ENCODE data around the gene FOSB.
A peak's percentile ranks its signal among the peaks of the same experiment; 100 is the strongest.
"Not testable (repeated sequence)": the region's sequence is repeated elsewhere in the genome, so short reads cannot be mapped to it uniquely, and the experiment has no call there.

Gene FOSB

DNA sequence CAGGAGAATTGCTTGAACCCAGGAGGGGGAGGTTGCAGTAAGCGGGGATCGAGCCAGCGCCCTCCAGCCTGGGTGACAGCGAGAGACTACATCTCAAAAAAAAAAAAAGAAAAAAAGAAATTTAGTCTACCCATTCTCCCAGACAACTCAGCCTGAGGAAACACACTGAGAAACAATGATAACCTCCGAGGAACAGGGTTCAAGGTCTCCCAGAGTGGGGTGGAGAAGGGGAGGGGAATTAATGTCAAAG is 38.1 kb downstream of the FOSB start:
- DNase-seq (ENCODE audit: low read depth in 3 of 3) = no peak

DNA sequence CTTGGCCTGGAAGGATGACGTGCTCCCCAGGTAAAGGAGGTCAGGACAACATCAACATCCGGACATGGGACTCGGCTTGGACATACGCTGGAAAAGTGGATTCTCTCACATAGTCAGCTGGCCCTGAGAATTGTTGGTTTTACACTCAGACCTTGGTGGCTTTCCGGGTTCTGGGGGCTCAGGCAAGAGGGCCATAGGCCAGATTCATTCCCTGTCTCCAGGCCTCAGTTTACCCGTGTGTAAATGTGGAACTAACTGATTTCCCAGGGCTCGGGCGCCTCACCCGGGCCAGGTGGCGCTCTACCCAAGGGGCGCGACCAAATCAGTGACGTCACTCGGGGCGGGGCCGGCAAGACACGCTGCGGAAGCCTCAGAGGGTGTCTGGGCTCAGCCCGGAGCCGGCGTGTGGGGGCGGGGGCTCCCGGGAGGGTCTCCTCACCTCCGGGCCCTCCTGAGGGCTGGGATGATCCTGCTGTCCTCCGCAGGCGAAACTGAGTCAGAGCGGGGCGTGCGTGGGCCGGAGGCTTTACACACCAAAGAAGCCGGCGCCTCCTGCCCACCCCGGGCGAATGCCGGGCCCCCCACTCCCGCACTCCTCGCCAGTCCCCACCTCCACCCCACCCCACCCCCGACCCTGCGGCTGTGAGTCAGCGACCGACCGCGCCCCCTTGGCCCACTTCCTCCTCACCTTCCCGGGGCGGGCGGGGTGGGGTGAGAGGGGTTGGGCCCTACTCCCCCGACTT is 38.6 kb downstream of the FOSB start:
- peak; percentile 98 to 100 (median 99) for DNase-seq (ENCODE audit: low read depth in 3 of 3)

DNA sequence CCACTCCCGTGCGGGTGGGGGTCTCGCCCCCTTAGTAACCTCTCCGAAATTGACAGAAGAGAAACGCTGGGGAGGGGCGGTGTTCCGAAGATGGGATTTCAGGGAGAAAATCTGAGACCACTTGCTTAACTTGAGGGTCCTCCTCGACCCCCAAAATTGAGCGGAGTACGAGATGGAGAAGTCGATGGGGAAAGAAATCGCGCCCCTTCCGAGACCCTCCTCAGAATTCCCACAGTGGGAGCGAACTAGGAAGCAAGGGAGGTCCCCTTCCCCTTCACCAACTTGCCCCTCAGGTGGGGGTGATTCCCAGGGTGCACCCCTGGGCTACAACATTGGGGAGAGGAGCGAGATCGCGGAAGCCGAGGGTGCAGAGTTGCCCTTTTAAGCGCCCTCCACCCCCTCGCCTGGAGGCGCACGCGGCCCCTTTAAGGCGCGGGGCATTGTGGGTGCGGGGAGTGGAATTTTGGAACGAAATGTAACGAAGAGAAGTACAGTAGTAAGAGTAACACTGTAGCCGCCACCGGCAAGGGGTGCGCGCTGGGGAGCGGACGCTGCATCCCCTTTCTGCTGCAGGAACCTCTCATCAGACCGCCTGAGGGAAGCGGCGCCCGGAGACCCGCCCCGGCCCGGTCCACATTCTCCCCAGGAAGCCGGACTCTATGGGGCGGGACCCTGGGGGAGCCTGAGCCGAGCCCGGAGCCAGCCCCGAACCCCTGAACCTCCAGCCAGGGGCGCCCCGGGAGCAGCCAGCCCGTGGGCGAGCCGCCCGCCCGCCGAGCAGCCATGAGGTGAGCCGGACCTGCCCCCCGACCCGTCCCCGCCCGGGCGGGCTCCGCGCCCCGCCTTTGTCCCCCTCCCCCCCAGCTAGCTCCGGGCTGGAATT is 39.4 kb downstream of the FOSB start, which contains the start of gene VASP:
VASP (plus strand) TSS at position 491 of the 883 bp plus-strand sequence; CDS start at position 784, 293 bp downstream.
- peak; percentile 79 to 89 (median 88) for DNase-seq (ENCODE audit: low read depth in 3 of 3)

DNA sequence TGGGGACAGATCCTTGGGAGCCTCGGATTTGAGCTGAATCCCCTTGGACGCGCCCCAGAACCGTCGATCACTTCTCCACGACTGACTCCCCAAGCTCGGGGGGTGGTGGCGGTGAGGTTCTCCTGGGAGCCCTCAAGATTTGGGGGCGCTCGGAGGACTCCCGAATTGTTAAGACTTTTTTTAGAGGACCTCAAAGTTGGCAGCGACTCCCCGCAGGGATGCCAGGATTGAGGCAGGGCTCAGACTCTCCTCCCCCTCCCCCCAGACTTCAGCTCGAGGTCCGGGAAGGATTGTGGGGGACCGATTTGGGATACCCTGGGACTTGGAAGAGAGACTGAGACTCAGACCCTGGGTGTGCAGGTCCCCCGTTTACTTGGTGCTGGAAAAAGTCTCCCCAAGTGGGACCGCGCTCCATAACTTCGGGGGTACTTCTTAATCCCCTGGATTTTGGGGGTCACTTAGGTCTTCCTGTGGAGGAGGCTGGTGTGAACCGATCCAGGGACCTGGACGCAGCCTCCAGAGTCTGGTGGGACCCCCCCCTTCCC is 40.1 kb downstream of the FOSB start:
- no peak for DNase-seq (ENCODE audit: low read depth in 3 of 3)

DNA sequence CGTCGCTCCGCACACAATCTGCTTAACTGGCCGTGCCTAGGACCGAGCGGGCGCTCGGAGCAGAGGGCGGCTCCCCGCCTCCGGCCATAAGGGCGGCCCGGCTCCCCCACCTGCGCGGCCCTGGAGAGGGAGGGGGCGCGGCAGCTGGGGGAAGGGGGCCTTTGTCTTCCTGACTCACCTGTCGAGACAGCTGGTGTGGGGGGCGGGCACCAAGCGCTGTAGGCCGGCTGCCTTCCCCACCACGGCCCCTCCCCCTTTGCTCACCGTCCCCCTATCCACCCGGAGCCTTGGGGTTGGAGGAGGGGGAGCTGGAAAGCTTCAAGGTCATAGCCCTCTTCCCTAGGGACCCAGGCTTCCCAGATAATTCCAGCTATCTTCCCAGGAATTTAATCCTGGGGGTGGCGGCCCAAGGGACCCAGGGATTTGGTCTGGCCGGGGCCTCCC is 40.6 kb downstream of the FOSB start:
- DNase-seq (ENCODE audit: low read depth in 3 of 3) = no peak

DNA sequence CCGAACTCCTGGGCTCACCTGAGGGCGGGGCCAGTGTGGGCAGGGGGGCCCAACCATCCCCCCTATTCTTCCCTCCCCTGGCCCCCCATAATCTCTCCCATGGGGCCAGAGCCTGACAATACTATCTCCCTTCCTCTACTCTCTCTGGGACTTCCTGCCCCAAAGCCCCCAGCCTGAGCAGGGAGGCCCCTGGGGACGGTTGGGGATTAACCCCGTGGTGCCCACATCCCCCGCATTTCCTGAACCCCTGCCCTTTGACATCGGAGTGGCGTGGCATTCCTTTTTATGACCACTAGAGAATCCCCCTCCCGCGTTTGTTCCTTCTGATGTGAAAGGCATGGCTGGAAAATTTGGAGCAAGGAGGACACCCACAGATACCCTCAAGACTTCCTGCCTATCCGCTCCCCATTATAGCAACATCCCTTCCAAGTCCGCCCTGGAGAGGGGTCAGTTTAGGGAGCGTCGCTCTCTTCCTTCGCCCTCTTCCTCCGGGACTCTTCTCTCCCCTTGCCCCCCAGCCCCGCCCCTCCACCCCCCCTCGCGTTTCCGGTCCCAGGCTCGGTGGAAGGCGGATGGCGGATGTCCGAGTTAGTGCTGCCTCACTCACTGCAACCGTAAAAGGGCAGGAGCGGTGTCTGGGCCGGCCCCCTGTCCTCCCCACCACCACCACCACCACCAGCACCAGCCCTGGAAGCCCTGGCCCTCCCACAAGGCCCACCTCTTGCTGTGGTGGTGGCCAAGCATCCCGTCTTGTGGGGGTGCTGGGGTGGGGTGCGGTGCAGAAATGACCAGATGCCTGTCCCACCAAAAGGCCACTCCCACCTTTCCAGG is 41.3 kb downstream of the FOSB start:
- no peak for DNase-seq (ENCODE audit: low read depth in 3 of 3)

DNA sequence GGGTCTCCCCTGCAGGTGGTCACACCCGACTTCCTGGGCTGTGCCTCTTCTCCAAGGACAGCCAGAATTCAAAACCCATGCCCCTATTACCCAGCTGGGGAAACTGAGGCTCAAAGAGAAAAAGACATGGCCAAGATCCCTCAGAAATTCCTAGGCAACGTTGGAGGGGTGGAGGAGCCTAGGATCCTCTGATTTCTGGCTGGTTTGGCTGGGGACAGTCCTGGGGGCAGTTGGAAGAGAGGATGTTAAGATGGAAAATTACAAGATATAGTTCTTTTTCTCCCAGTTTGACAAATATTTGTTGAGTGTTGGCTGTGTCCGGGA is 41.9 kb downstream of the FOSB start:
- no peak for DNase-seq (ENCODE audit: low read depth in 3 of 3)

DNA sequence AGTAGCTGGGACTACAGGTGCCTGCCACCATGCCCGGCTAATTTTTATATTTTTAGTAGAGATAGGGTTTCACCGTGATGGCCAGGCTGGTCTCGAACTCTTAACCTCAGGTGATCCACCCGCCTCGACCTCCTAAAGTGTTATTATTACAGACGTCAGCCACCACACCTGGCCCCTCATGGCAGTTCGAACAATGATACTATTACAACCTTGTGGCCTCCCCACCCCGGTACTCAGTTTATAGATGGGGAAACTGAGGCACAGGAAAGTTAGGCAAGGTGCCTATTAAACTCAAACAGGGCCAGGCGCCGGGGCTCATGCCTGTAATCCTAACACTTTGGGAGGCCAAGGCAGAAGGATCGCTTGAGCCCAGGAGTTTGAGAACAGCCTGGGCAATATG is 42.6 kb downstream of the FOSB start:
- DNase-seq (ENCODE audit: low read depth in 3 of 3) = not testable (repeated sequence)

DNA sequence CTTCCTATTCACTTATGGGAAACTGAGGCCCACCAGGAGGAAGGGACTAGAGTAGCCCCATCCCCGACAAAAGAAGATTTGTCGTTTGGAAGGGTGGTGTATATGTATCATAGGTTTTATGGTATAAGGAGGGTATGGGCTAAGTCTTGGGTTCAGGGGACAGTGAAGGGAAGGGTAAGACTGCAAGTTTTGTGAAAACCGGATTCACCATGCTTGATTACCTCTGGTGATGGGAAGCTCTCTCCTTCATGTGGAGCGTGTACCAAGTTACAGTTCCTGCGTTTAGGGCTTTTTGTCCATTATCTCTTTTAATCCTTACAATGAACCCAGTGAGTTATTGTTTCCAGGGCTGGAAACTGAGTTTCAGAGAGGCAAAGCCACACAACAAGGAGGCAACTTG is 43.3 kb downstream of the FOSB start:
- no peak for DNase-seq (ENCODE audit: low read depth in 3 of 3)

DNA sequence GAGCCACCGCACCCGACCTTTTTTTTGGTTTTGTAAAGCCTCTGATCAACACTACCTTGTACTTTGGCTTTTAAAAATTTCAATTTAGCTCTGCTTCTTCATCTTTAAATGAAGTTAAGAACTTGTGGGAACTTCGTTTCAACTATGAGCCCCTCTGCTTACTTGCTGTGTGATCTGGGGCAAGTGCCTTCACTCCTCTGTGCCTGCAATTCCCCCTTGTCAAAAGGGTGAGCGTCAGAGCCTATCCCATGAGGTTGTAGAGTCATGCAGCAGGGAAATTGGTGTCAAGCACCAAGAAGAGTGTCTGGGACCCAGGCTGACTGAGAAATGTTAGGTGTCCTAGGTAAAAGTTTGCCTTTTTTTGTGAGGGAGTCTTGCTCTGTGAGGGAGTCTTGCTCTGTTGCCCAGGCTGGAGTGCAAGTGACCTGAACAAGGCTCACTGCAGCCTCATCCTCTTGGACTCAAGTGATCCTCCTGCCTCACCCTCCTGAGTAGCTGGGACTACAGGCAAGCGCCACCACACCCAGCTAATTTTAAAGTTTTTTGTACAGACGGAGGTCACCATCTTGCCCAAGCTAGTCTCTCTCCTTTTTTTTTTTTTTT is 45.2 kb downstream of the FOSB start:
- DNase-seq (ENCODE audit: low read depth in 3 of 3) = no peak

DNA sequence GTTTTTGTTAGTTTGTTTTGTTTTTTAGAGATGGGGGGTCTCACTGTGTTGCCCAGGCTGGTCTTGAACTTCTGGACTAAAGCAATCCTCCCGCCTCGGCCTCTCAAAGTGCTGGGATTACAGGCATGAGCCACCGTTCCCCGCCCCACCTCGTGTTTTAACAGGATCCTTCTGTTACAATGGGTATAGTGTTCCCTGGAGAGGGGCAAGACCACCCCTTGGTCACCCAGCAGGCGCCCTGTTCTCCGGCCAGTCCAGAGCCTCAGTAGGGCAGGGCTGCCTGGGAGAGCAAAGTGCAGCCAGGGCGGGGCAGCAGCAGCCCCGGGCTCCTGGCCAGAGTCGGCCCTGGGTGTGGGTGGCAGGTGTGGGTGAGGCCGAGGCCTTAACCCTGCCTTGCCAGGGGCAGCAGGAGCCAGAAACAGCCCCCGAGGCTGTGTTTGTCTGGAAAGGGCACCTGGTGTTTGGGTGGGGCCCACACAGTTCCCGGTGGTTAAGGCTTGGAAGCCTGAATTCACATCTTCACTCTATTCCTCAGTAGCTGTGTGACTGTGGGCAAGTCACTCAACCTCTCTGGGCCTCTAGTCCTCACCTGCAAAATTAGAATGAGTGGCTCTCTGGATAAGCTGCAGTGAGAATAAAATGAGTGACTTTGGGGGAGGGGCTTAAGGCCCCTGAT is 46.7 kb downstream of the FOSB start:
- DNase-seq (ENCODE audit: low read depth in 3 of 3) = no peak

DNA sequence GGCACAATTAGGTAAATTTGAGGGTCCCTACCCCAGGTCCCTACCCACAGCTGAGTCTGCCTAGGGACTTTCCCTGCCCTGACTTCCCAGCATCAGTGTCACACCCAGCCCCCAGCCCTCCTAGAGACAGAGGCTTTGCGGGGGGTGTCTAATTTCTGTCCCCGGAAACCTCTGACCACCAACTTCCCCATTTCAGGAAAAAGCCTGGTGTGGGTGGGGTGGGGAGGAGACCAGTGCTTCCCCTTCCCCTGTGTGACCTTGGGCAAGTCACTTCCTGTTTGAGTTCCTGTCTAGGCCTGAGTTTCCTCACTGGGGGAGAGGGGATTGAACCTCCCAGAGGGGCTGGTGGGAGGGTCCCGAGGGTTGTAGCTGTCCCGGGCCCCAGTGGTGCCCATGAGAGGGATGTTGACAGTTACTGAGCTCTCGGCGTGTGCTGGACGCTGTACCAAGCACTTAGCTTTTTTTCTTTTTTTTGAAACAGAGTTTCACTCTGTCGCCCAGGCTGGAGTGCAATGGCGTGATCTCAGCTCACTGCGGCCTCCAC is 47.4 kb downstream of the FOSB start:
- no peak for DNase-seq (ENCODE audit: low read depth in 3 of 3)

DNA sequence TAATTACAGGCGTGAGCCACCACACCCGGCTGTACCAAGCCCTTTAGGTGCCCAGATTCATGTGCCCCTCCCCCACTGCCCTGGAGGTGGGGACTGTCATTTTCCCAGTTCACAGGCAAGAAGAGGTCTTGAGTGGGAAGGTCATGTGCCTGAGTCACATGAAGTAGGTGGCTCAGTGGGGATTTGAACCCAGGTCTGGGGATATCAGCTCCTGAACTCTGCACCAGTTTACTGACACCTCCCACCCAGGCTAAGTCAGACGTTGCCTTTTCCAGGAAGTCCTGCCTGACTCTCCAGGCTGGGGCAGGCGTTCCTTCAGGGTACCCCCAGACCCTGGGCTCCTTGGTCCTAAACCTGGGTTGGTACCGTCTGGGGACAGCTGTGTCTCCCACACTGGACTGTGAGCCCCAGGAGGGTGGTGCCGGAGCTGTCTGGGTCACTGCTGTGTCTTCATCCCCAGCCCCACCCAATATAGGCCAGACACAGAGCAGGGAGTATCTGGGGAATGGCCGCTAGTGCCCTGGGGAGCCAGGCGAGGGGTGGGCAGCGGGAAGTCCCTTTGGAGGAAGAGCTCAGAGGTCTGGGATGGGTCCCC is 48.1 kb downstream of the FOSB start:
- DNase-seq (ENCODE audit: low read depth in 3 of 3) = no peak

DNA sequence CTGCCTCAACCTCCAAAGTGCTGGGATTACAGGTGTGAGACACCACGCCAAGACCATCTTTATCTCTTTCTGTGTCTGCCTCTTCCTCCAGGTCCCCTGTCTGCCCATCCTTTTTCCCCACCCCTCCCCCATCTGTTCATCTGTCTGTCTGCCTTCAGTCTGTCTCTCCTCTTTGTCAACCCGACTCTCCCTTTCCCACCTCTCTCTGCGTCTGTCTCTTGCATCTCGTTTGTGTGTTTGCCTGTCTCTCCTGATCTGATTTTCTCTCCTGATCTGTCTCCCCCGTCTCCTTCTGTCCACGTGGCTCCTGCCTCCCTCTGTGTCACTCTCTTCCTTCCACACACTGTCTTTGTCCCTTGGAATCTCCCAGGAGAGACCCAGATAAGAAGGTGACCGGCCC is 49.4 kb downstream of the FOSB start:
- DNase-seq (ENCODE audit: low read depth in 3 of 3) = no peak

DNA sequence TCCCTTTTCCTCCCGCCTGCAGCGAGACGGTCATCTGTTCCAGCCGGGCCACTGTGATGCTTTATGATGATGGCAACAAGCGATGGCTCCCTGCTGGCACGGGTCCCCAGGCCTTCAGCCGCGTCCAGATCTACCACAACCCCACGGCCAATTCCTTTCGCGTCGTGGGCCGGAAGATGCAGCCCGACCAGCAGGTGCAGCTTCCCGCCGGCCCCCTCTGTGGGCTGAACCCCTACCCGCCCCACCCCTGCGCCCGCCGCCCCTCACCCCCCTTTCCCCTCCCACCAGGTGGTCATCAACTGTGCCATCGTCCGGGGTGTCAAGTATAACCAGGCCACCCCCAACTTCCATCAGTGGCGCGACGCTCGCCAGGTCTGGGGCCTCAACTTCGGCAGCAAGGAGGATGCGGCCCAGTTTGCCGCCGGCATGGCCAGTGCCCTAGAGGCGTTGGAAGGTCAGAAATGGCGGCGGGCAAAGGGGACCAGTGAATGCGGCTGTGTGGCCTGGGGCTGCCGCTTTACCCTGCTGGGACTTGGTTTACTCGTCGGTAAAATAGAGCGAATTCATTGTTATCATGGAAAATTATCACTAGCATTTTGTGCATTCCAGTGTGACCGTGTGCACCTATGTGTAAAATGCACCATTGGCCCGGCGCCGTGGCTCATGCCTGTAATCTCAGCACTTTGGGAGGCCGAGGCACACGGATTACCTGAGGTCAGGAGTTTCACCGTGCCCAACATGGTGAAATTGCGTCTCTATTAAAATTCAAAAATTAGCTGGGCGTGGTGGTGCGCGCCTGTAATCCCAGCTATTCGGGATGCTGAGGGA is 50.1 kb downstream of the FOSB start:
- no peak for DNase-seq (ENCODE audit: low read depth in 3 of 3)

DNA sequence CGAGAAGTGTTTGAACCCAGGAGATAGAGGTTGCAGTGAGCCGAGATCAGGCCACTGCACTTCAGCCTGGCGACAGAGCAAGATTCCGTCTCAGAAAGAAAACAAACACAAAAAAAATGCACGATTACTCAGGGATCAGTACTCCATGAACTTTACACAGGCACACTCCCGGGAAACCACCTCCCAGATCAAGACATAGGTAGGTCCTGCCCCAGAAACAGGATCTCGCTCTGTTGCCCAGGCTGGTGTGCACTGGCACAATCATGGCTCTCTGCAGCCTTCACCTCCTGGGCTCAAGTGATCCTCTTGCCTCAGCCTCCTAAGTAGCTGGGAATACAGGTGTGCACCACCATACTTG is 50.7 kb downstream of the FOSB start:
- no peak for DNase-seq (ENCODE audit: low read depth in 3 of 3)

DNA sequence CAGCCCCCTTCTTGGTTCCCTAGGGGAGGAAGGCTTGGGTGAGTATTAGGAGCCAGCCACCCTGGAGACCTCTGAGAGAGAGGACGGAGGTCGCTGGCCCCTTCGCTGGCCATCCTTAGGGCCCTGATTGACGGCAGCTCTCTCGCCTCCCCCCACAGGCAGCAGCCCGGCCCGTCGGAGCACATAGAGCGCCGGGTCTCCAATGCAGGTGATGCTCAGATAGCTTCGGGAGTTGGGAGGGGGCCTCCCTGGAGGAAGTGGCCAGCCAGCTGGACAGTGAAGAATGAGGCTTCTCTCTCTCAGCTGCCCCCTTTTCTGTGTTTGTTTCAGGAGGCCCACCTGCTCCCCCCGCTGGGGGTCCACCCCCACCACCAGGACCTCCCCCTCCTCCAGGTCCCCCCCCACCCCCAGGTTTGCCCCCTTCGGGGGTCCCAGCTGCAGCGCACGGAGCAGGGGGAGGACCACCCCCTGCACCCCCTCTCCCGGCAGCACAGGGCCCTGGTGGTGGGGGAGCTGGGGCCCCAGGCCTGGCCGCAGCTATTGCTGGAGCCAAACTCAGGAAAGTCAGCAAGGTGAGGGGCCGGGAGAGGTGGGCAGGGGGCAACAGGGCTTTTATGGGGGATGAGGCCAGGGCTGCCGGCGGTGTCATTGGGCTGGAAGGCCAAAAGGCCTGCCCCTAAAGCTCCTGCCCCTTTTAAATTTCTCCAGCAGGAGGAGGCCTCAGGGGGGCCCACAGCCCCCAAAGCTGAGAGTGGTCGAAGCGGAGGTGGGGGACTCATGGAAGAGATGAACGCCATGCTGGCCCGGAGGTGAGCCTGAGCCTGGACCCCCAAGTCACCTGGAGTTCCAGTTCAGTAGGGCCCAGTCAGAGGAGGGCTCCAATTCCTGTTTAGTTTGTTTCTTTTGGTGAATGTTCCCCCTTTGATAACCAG is 54.5 kb downstream of the FOSB start:
- DNase-seq (ENCODE audit: low read depth in 3 of 3) = no peak

DNA sequence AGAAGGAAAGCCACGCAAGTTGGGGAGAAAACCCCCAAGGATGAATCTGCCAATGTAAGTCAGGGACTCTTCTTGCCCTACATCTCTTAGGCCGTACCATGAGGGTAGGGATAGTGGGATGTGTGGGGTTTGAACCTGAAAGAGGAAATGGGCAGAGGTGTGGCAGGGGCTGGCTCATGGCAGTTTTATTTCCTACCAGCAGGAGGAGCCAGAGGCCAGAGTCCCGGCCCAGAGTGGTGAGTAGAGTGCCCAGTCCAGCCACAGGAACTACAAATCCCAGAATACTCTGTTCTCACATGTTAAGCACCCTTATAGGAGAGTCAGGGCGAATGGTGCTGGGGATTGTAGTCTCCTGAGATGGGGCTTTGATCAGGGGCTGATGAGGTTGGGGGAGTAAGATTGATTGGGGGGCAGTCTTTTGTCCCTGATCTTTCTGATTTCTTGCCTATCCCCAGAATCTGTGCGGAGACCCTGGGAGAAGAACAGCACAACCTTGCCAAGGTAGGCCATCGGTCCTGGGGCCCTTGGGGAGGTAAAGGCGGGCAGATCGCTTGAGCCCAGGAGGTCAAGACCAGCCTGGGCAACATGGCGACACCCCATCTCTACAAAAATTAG is 56.0 kb downstream of the FOSB start:
- DNase-seq (ENCODE audit: low read depth in 3 of 3) = peak in 2 of 3 donors; percentile 59 to 60

All from stimulated activated CD4-positive, alpha-beta T cell treated with anti-CD3 and anti-CD28 coated beads, TNF-alpha, amount 100 ng/mL, for 48 hours (primary cell).